PC-3 (cell line): ENCODE measurements around the gene MRC2. TPM values are rescaled to one million over a fixed set of nuclear protein-coding genes. Genes with fewer than 3 reads are reported as not detected.
"Not testable (repeated sequence)": the region's sequence is repeated elsewhere in the genome, so short reads cannot be mapped to it uniquely, and the experiment has no call there.

ENCODE experiments used
- ATAC-seq: fragments of 200-7000 bp; cut with Tn5 transposase; 2 replicates; pipeline ENCODE4 v1.9.1; 2020; ENCODE audit warnings: mild to moderate bottlenecking, moderate library complexity
- BruUV-seq: library from RNA; stranded (reverse); fragments of 400-500 nt; replicated peaks from 2 replicates; lab custom pipeline; 2021; lab: Mats Ljungman, UMichigan
- CTCF ChIA-PET: fragments of 300-600 bp; sonication (Branson Sonifier 250); formaldehyde crosslinking; loops from one replicate; lab custom pipeline; 2022; ENCODE audit warnings: antibody characterized with exemption; lab: Charles Lee
- POLR2A ChIA-PET: fragments of 300-600 bp; sonication (Branson Sonifier 250); formaldehyde crosslinking; loops from one replicate; lab custom pipeline; 2022; ENCODE audit warnings: antibody characterized with exemption; ENCODE audit not compliant: unreplicated experiment; lab: Charles Lee
- DNase-seq: peaks from one replicate; pipeline ENCODE4 v3.0.0-alpha.2; 2015
- H2AFZ ChIP-seq: fragments of 300-600 bp; sonication (generic); 2 replicates; pipeline ENCODE4 v1.6.0; 2016; ENCODE audit warnings: antibody characterized with exemption, low read length
- H3F3A ChIP-seq: fragments of 300-600 bp; sonication (generic); one replicate; pipeline ENCODE4 v1.6.0; 2017; ENCODE audit warnings: antibody characterized with exemption, low read length, control low read depth, mild to moderate bottlenecking; ENCODE audit not compliant: unreplicated experiment
- H3K27ac ChIP-seq: fragments of 300-600 bp; sonication (generic); 2 replicates; pipeline ENCODE4 v1.5.1; 2016; ENCODE audit warnings: mild to moderate bottlenecking, low read length
- H3K27me3 ChIP-seq: fragments of 300-600 bp; sonication (generic); 2 replicates; pipeline ENCODE4 v1.6.1; 2016; ENCODE audit warnings: low read length, mixed read lengths
- H3K36me3 ChIP-seq: fragments of 300-600 bp; sonication (generic); 2 replicates; pipeline ENCODE4 v1.6.1; 2016; ENCODE audit warnings: low read depth, mixed run types, low read length, mixed read lengths
- H3K4me1 ChIP-seq: fragments of 300-600 bp; sonication (generic); 2 replicates; pipeline ENCODE4 v1.5.1; 2016; ENCODE audit warnings: low read length; ENCODE audit not compliant: insufficient read depth
- H3K4me2 ChIP-seq: fragments of 300-600 bp; sonication (generic); 2 replicates; pipeline ENCODE4 v1.6.0; 2016; ENCODE audit warnings: low read length
- H3K4me3 ChIP-seq: fragments of 300-600 bp; sonication (generic); 2 replicates; pipeline ENCODE4 v1.5.1; 2016; ENCODE audit warnings: mild to moderate bottlenecking, low read length, mixed read lengths
- H3K79me2 ChIP-seq: fragments of 300-600 bp; sonication (generic); 2 replicates; pipeline ENCODE4 v1.6.1; 2017; ENCODE audit warnings: low read length, mixed read lengths
- H3K9ac ChIP-seq: fragments of 300-600 bp; sonication (generic); 2 replicates; pipeline ENCODE4 v1.6.0; 2016; ENCODE audit warnings: mild to moderate bottlenecking, low read length
- H3K9me2 ChIP-seq: fragments of 300-600 bp; sonication (generic); replicated peaks from 2 replicates; pipeline ENCODE4 v1.6.1; 2016; ENCODE audit warnings: mixed run types, low read length, mixed read lengths
- H3K9me3 ChIP-seq: fragments of 300-600 bp; sonication (generic); 2 replicates; pipeline ENCODE4 v1.6.1; 2016; ENCODE audit warnings: low read length, mixed read lengths
- H4K20me1 ChIP-seq: fragments of 300-600 bp; sonication (generic); 2 replicates; pipeline ENCODE4 v1.6.1; 2016; ENCODE audit warnings: low read length, mixed read lengths
- CTCF ChIP-seq: fragments of 300-600 bp; sonication (generic); conservative IDR thresholded peaks from 2 replicates; pipeline ENCODE4 v1.5.1; 2017; ENCODE audit warnings: antibody characterized with exemption, low read depth, mild to moderate bottlenecking, low read length
- EZH2 ChIP-seq: fragments of 300-600 bp; sonication (generic); IDR thresholded peaks from one replicate; pipeline ENCODE4 v1.6.1; 2017; ENCODE audit warnings: antibody characterized with exemption, mild to moderate bottlenecking, low read length; ENCODE audit not compliant: unreplicated experiment
- EZH2phosphoT487 ChIP-seq: fragments of 300-600 bp; sonication (generic); IDR thresholded peaks from 2 replicates; pipeline ENCODE4 v1.6.1; 2018; ENCODE audit warnings: mild to moderate bottlenecking, antibody characterized with exemption, low read length, borderline replicate concordance
- intact Hi-C: fragments of 100-400 bp; cut with micrococcal nuclease; formaldehyde crosslinking; loops from 2 replicates; pipeline ENCODE4 v1.9.0; 2023
- total RNA-seq: library from RNA; depleted of rRNA; stranded (reverse); fragments of >200 nt; gene quantifications from 2 replicates; pipeline ENCODE4 v1.2.3, GENCODE V29; 2014

The MRC2 gene
- total RNA-seq, 1 experiment from 2014 or later, result 13.5 TPM

- no peak overlapping the region for H3K9ac ChIP-seq
- intact Hi-C loops, result no loop called here
- ChIA-PET POLR2A (no interaction called here), CTCF (no interaction called here)
- H2AFZ ChIP-seq, result no peak overlapping the region
- H3K4me3 ChIP-seq, result no peak overlapping the region
- DNase-seq, result no peak
- H3K36me3 ChIP-seq, result peaks cover 37% of the 10 kb centered on the region
- TF ChIP-seq CTCF (no peak), EZH2 (no peak), EZH2phosphoT487 (no peak)
- no TSS peak for BruUV-seq
- H3F3A ChIP-seq, result no peaks in the 10 kb centered on the region
- no peaks in the 10 kb centered on the region for H3K27me3 ChIP-seq
- no peak for ATAC-seq
- H3K9me3 ChIP-seq, result no peaks in the 10 kb centered on the region
- H3K27ac ChIP-seq, result no peak overlapping the region
- H3K4me1 ChIP-seq, result peaks cover 18% of the 10 kb centered on the region
- no peaks in the 10 kb centered on the region; the same call in 1 of the 2 replicates for H3K79me2 ChIP-seq
- no peaks in the 10 kb centered on the region; the same call in 1 of the 2 replicates for H4K20me1 ChIP-seq
- no peaks in the 10 kb centered on the region for H3K9me2 ChIP-seq
- no peak overlapping the region for H3K4me2 ChIP-seq
Measured at GRCh38 chr17:62588109-62588508, 39.4 kb upstream of the MRC2 start.

- no peak for ATAC-seq
- intact Hi-C loops, result no loop called here
- TF ChIP-seq EZH2phosphoT487, result no peak
- peak overlapping the region; percentile 27; the same call in 1 of the 2 replicates for H3K27ac ChIP-seq
- no TSS peak for BruUV-seq
- H3K9me3 ChIP-seq, result no peaks in the 10 kb centered on the region
- ChIA-PET CTCF (interaction anchor here (0.5 to 0.9 kb wide), 2 partner anchors 39 to 438 kb away, joined by 3 read pairs; no protein-coding TSS in a partner anchor), POLR2A (interaction anchor here (0.6 kb wide), 2 partner anchors 381 to 1131 kb away, joined by 4 to 5 read pairs; no protein-coding TSS in a partner anchor)
- peaks cover 33% of the 10 kb centered on the region for H3K36me3 ChIP-seq
- no peaks in the 10 kb centered on the region for H3K27me3 ChIP-seq
- H3K4me2 ChIP-seq, result no peak overlapping the region
- no peaks in the 10 kb centered on the region; the same call in 1 of the 2 replicates for H4K20me1 ChIP-seq
- H3K4me1 ChIP-seq, result peaks cover 18% of the 10 kb centered on the region
- no peak overlapping the region for H3K9ac ChIP-seq
- H3K9me2 ChIP-seq, result no peaks in the 10 kb centered on the region
- H3K4me3 ChIP-seq, result no peak overlapping the region
- no peak overlapping the region for H2AFZ ChIP-seq
- no peaks in the 10 kb centered on the region; the same call in 1 of the 2 replicates for H3K79me2 ChIP-seq
- DNase-seq, result no peak
- no peaks in the 10 kb centered on the region for H3F3A ChIP-seq
Measured at GRCh38 chr17:62591333-62591732, 36.1 kb upstream of the MRC2 start.

- H3K4me3 ChIP-seq, H3K9me2 ChIP-seq, H4K20me1 ChIP-seq, H3K4me2 ChIP-seq, H3K9ac ChIP-seq, H3K79me2 ChIP-seq, DNase-seq, BruUV-seq, H3F3A ChIP-seq, ATAC-seq, H3K9me3 ChIP-seq, H3K27me3 ChIP-seq, H2AFZ ChIP-seq: not testable (repeated sequence)
- peaks cover 18% of the 10 kb centered on the region for H3K4me1 ChIP-seq
- H3K27ac ChIP-seq, result peak overlapping the region; percentile 27; the same call in 1 of the 2 replicates
- intact Hi-C loops, result loop anchor here (1.0 to 2.0 kb wide), 2 partner anchors 25 to 39 kb away; no protein-coding TSS in a partner anchor
- POLR2A ChIA-PET, result interaction anchor here (0.6 kb wide), 1 partner anchor 382 kb away, joined by 4 read pairs; no protein-coding TSS in a partner anchor
- peaks cover 36% of the 10 kb centered on the region for H3K36me3 ChIP-seq
- CTCF ChIA-PET, result interaction anchor here (0.9 kb wide), 2 partner anchors 39 to 170 kb away, joined by 3 to 4 read pairs; no protein-coding TSS in a partner anchor
Measured at GRCh38 chr17:62591822-62592221, 35.6 kb upstream of the MRC2 start.
